Endothelial cell of umbilical vein (primary cell): ENCODE results near the gene ZNF628. TPM values are rescaled to one million over a fixed set of nuclear protein-coding genes. Genes with fewer than 3 reads are reported as not detected.

Source experiments
- BruUV-seq: library from RNA; stranded (reverse); fragments of 400-500 nt; replicated peaks from 2 replicates; lab custom pipeline; 2021; lab: Mats Ljungman, UMichigan
- CTCF ChIA-PET: fragments of 300-600, 350-600 bp; sonication (Branson Sonifier 250); formaldehyde crosslinking; loops from one replicate; lab custom pipeline; 2021; ENCODE audit warnings: antibody characterized with exemption, inconsistent platforms; lab: Charles Lee
- POLR2A ChIA-PET: fragments of 300-600, 350-600 bp; sonication (Branson Sonifier 250); formaldehyde crosslinking; loops from one replicate; lab custom pipeline; 2021; ENCODE audit warnings: antibody characterized with exemption, inconsistent platforms; lab: Charles Lee
- DNase-seq: peaks from one replicate; pipeline ENCODE4 v3.0.0-alpha.2; 2011; ENCODE audit warnings: low read depth, low spot score
- FAIRE-seq: peaks from 2 replicates; lab custom pipeline; 2011; peaks lifted over from hg19 to GRCh38; lab: Jason Lieb, UNC
- H2AFZ ChIP-seq: 2 replicates; pipeline ENCODE4 v1.6.0; 2012; ENCODE audit warnings: low read depth, low read length, control low read depth, inconsistent platforms
- H3K27ac ChIP-seq: 2 replicates; pipeline ENCODE4 v1.5.1; 2011; ENCODE audit warnings: low read depth, mild to moderate bottlenecking, control low read depth, low read length, moderate library complexity; ENCODE audit not compliant: insufficient read depth
- H3K27me3 ChIP-seq, 2 experiments: 2 replicates each; pipeline versions ENCODE4 v1.6.0 to v1.6.1; 2011; ENCODE audit warnings: low read length in 2 of 2, mixed read lengths in 1 of 2; ENCODE audit not compliant: control insufficient read depth in 2 of 2, insufficient read depth in 2 of 2
- H3K36me3 ChIP-seq, 2 experiments: 2 replicates in 1 of 2; 3 replicates in 1 of 2; pipeline ENCODE4 v1.5.1; 2011; ENCODE audit warnings: low read length in 2 of 2, mild to moderate bottlenecking in 1 of 2, moderate library complexity in 1 of 2; ENCODE audit not compliant: control insufficient read depth in 2 of 2, insufficient read depth in 2 of 2; ENCODE audit errors: extremely low read depth in 1 of 2
- H3K4me1 ChIP-seq: 3 replicates; pipeline ENCODE4 v1.5.1; 2011; ENCODE audit warnings: mild to moderate bottlenecking, low read length; ENCODE audit not compliant: control insufficient read depth, insufficient read depth; ENCODE audit errors: extremely low read depth
- H3K4me2 ChIP-seq: 2 replicates; pipeline ENCODE4 v1.6.1; 2011; ENCODE audit warnings: low read length, control low read depth, mixed read lengths; ENCODE audit not compliant: insufficient read depth
- H3K4me3 ChIP-seq, 3 experiments: fragments of 200-600 bp in 1 of 3; sonication (generic), shearing (Covaris generic) in 1 of 3; replicated peaks in 1 of 3; 2 replicates each; pipeline ENCODE4 v1.5.1; 2011 to 2016; ENCODE audit warnings: control low read depth in 3 of 3, low read length in 3 of 3, mild to moderate bottlenecking in 2 of 3, inconsistent platforms in 1 of 3, low read depth in 1 of 3, moderate library complexity in 1 of 3; ENCODE audit not compliant: insufficient read depth in 1 of 3
- H3K79me2 ChIP-seq: 2 replicates; pipeline ENCODE4 v1.6.0; 2012; ENCODE audit warnings: low read length, inconsistent platforms; ENCODE audit not compliant: control insufficient read depth, insufficient read depth
- H3K9ac ChIP-seq: replicated peaks from 2 replicates; pipeline ENCODE3; 2011; ENCODE audit warnings: low read length, control low read depth; ENCODE audit not compliant: insufficient read depth; ENCODE audit errors: extremely low read depth
- H3K9me1 ChIP-seq: replicated peaks from 3 replicates; pipeline ENCODE4 v1.6.0; 2011; ENCODE audit warnings: mild to moderate bottlenecking, low read length; ENCODE audit not compliant: control insufficient read depth, insufficient read depth; ENCODE audit errors: extremely low read depth
- H3K9me3 ChIP-seq: replicated peaks from 2 replicates; pipeline ENCODE4 v1.5.1; 2012; ENCODE audit warnings: low read length, inconsistent platforms; ENCODE audit not compliant: control insufficient read depth, insufficient read depth
- H4K20me1 ChIP-seq: replicated peaks from 2 replicates; pipeline ENCODE3; 2011; ENCODE audit warnings: mild to moderate bottlenecking, low read length; ENCODE audit not compliant: control insufficient read depth, insufficient read depth; ENCODE audit errors: extremely low read depth
- GATA2 ChIP-seq: IDR thresholded peaks from 2 replicates; pipeline ENCODE4 v1.7.0; 2011; ENCODE audit warnings: low read depth, mild to moderate bottlenecking, moderate library complexity, mixed read lengths, low read length; ENCODE audit not compliant: insufficient read length, insufficient read depth
- JUN ChIP-seq: IDR thresholded peaks from 2 replicates; pipeline ENCODE4 v1.6.1; 2011; ENCODE audit warnings: borderline replicate concordance, low read depth; ENCODE audit not compliant: insufficient read length, insufficient read depth
- MYC ChIP-seq: IDR thresholded peaks from one replicate; pipeline ENCODE4 v1.6.1; 2011; ENCODE audit warnings: mild to moderate bottlenecking, low read depth, low read length
- POLR2A ChIP-seq: IDR thresholded peaks from 2 replicates; pipeline ENCODE4 v1.6.1; 2012; ENCODE audit warnings: low read depth, mild to moderate bottlenecking, control low read depth, low read length
- POLR2AphosphoS5 ChIP-seq: IDR thresholded peaks from 2 replicates; pipeline ENCODE4 v1.6.1; 2012; ENCODE audit warnings: low read depth, mild to moderate bottlenecking, control low read depth, low read length, moderate library complexity; ENCODE audit not compliant: insufficient read depth
- dilution Hi-C: fragments of 300-500 bp; cut with MboI; formaldehyde crosslinking; loops from one replicate; pipeline ENCODE4 v1.15.0; 2019; ENCODE audit warnings: low sequenced_read_pairs; ENCODE audit not compliant: extremely low pct_ligation_motif_present
- intact Hi-C: fragments of 100-400 bp; cut with micrococcal nuclease; formaldehyde crosslinking; loops from one replicate; pipeline ENCODE4 v1.10.0; 2022
- polyA plus RNA-seq, 4 experiments: library from polyadenylated mRNA; depleted of rRNA in 3 of 4; stranded (reverse) in 3 of 4; unstranded in 1 of 4; fragments of >200 nt; gene quantifications; 2 replicates each; pipeline versions ENCODE4 v1.2.1 to v1.2.3, GENCODE V29; 2011 to 2012; ENCODE audit warnings: missing spikeins in 1 of 4
- total RNA-seq: library from RNA; stranded (reverse); gene quantifications from 2 replicates; pipeline ENCODE4 v1.2.3, GENCODE V29; 2021
- TF ChIP-seq, protein P1 (sequence below): IDR thresholded peaks from 2 replicates; pipeline ENCODE4 v1.6.1; 2011; ENCODE audit not compliant: insufficient read depth, insufficient read length

ZNF628 gene
- total and polyA plus RNA-seq, 2 donors (not counting 3 experiments of a cell fraction or from before 2014, with no cell fraction given), result 2.0 to 10.4 TPM

DNA sequence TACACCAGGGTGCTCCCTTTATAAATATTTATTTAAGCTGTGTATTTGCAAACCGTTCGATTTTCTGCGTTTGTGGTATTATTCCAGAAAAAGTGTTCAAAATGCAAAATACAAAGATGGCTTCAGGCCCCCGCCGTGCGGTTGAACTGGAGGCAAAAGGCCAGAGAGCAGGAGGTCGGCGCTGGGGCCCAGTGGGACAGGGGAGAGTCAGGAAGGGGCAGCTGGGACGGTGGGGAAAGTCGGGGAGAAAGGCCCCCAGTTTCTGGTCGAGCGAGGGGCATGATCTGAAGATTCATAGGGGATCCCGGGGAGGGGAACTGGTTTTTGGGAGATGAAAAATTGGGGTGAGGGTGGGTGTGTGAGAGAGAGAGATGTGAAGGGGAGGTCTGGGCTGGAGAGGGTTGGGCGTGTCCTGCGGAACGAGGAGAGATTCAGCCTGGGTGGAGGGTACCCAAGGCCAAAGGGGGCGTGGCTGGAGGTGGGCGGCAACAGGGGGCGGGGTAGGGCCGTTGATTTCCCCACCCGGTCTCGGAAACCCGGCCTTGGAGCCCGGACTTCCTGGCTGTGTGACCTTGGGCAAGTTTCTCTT, 15.7 kb upstream of the ZNF628 start:
- Histone ChIP-seq H3K4me3 (peak overlapping the region; percentile 39 to 95 (median 70)), H3K4me2 (peak overlapping the region; percentile 74), H3K9ac (peak overlapping the region; percentile 81), H3K9me3 (no peaks in the 10 kb centered on the region), H3K27ac (peak overlapping the region; percentile 63), H3K36me3 (no peaks in the 10 kb centered on the region), H3K79me2 (no peaks in the 10 kb centered on the region), H3K9me1 (no peaks in the 10 kb centered on the region), H4K20me1 (no peaks in the 10 kb centered on the region), H2AFZ (peak overlapping the region; percentile 69), H3K27me3 (no peaks in the 10 kb centered on the region), H3K4me1 (peaks cover 13% of the 10 kb centered on the region)
- BruUV-seq, result no TSS peak
- ChIA-PET CTCF (no interaction called here), POLR2A (no interaction called here)
- DNase-seq (peak; percentile 46), FAIRE-seq (no peak)
- dilution Hi-C loops (no loop called here), intact Hi-C loops (loop anchor here (1.0 to 5.0 kb wide), 5 partner anchors 16 to 164 kb away; partner anchors contain the start of genes RPL28, TMEM238, ZNF628 and ZNF784)
- no peak for TF ChIP-seq GATA2

DNA sequence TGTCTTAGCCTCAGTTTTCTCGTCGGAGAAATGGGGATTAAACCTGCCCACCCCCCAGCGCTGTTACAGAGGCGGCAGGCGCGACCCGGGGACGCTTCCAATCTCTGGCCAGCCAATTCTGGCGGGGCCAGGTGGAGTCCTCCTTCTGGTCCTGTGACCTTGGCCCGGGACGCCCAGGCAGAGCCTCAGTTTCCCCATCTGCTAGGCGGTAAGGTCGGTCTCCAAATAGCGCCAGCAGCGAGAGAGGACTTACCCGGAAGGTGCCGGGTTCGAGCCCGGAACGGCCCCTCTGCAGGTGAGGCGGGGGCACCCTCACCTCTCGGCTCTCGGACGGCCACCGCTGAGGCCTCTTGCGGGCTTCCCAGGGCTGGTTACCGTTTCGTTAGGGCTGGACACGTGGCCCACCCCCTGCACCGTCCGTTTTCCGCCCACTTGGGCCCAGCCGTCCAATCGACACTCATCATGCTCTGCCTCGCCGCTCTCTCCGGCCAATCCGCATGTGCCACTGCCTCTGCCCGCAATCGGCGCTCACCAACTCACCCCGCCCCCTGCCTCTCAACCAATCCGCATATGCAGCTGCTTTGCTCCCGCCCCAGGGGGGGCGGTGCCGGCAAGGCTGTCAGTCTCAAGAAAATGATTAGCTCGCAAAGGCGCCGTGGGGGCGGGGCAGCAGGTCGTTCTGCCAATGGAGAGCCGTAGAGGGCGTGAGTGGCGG, 15.0 kb upstream of the ZNF628 start, which contains the start of gene ISOC2:
ISOC2 (minus strand) TSS at position 384 of the 715 bp plus-strand sequence. CDS start 5,156 bp downstream, outside the sequence.
- ChIA-PET CTCF (interaction anchor here (0.6 to 1.5 kb wide), 7 partner anchors 8 to 325 kb away, joined by 3 to 21 read pairs (median 4); no protein-coding TSS in a partner anchor), POLR2A (interaction anchor here (1.0 to 1.1 kb wide), 3 partner anchors 15 to 54 kb away, joined by 4 to 6 read pairs (median 4); partner anchors contain the start of genes UBE2S and ZNF628)
- BruUV-seq, result TSS peak; percentile 86
- H3K4me1 ChIP-seq, result peaks cover 13% of the 10 kb centered on the region
- intact Hi-C loops, result loop anchor here (1.0 to 5.0 kb wide), 5 partner anchors 15 to 163 kb away; partner anchors contain the start of genes RPL28, TMEM238, ZNF628 and ZNF784
- peak within 1 kb of the TSS; percentile 84 for H3K4me2 ChIP-seq
- H3K9me1 ChIP-seq, result no peaks in the 10 kb centered on the region
- no peaks in the 10 kb centered on the region for H3K79me2 ChIP-seq
- peak within 1 kb of the TSS; percentile 63 for H3K27ac ChIP-seq
- H2AFZ ChIP-seq, result peak within 1 kb of the TSS; percentile 69
- H4K20me1 ChIP-seq, result no peaks in the 10 kb centered on the region
- no peaks in the 10 kb centered on the region for H3K27me3 ChIP-seq
- dilution Hi-C loops, result no loop called here
- TF ChIP-seq, protein P1, sequence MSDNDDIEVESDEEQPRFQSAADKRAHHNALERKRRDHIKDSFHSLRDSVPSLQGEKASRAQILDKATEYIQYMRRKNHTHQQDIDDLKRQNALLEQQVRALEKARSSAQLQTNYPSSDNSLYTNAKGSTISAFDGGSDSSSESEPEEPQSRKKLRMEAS, result peak; percentile 95
- TF ChIP-seq MYC (peak; percentile 37), POLR2AphosphoS5 (no peak), JUN (no peak), POLR2A (no peak)
- DNase-seq (peak; percentile 100), FAIRE-seq (peak; percentile 99)
- peak within 1 kb of the TSS; percentile 39 to 95 (median 70) for H3K4me3 ChIP-seq
- peak within 1 kb of the TSS; percentile 81 for H3K9ac ChIP-seq
- no peaks in the 10 kb centered on the region for H3K36me3 ChIP-seq
- no peaks in the 10 kb centered on the region for H3K9me3 ChIP-seq
